Aorta (tissue), 5 donors: Measurements from ENCODE around the gene RIPPLY1. TPM values are rescaled to one million over a fixed set of nuclear protein-coding genes. Genes with fewer than 3 reads are reported as not detected.
"Not testable (repeated sequence)": the region's sequence is repeated elsewhere in the genome, so short reads cannot be mapped to it uniquely, and the experiment has no call there.

Experiments
- ATAC-seq: fragments of 200-7000 bp; cut with Tn5 transposase; one replicate; pipeline ENCODE4 v1.9.1; 2022; ENCODE audit warnings: moderate library complexity; ENCODE audit not compliant: low FRiP score
- DNase-seq, 2 donors: peaks; one replicate each; pipeline ENCODE4 v3.0.0-alpha.2; 2020
- H3K27ac ChIP-seq, 2 donors: one replicate each; pipeline ENCODE4 v1.5.1; 2013; ENCODE audit warnings: low read length in 2 of 2, mild to moderate bottlenecking in 2 of 2, moderate library complexity in 2 of 2, control low read depth in 1 of 2, inconsistent platforms in 1 of 2, low read depth in 1 of 2
- H3K27me3 ChIP-seq, 2 donors: one replicate each; pipeline ENCODE4 v1.6.1; 2013; ENCODE audit warnings: control low read depth in 1 of 2, low read length in 1 of 2, mild to moderate bottlenecking in 1 of 2, moderate library complexity in 1 of 2; ENCODE audit not compliant: insufficient read depth in 2 of 2, control insufficient read depth in 1 of 2
- H3K36me3 ChIP-seq, 2 donors: one replicate each; pipeline ENCODE4 v1.6.1; 2013; ENCODE audit warnings: control low read depth in 1 of 2, low read length in 1 of 2, mild to moderate bottlenecking in 1 of 2; ENCODE audit not compliant: insufficient read depth in 2 of 2, control insufficient read depth in 1 of 2
- H3K4me1 ChIP-seq, 2 donors: one replicate each; pipeline ENCODE4 v1.6.1; 2013; ENCODE audit warnings: low read length in 2 of 2, control low read depth in 1 of 2, mild to moderate bottlenecking in 1 of 2, moderate library complexity in 1 of 2; ENCODE audit not compliant: insufficient read depth in 2 of 2, control insufficient read depth in 1 of 2
- H3K4me3 ChIP-seq, 2 donors: one replicate each; pipeline ENCODE4 v1.5.1; 2013; ENCODE audit warnings: low read length in 2 of 2, control low read depth in 1 of 2, mild to moderate bottlenecking in 1 of 2
- H3K9me3 ChIP-seq: one replicate; pipeline ENCODE4 v1.6.1; 2013; ENCODE audit warnings: mild to moderate bottlenecking, low read length; ENCODE audit not compliant: control insufficient read depth
- WGBS, 2 donors: extraction: QIAGEN DNeasy Blood & Tissue Kit; methylation state at CpG; one replicate each; pipeline ENCODE4 v1.1.7; 2013; 5-methylcytosine and 5-hydroxymethylcytosine counted together
- intact Hi-C, 2 donors: fragments of 100-400 bp; cut with DNase I; formaldehyde crosslinking; loops; one replicate each; pipeline versions ENCODE4 v1.14.2 to v1.15.0; 2022
- polyA plus RNA-seq, 2 donors: library from polyadenylated mRNA; stranded (reverse); fragments of 200-250 nt; gene quantifications; one replicate each; pipeline ENCODE4 v1.2.3, GENCODE V29; 2013
- total RNA-seq, 2 donors: library from RNA; stranded (reverse); fragmentation: NEBNext Ultra II Directional; extraction: Animal tissue kit (Norgen Biotek cat#: 25700); gene quantifications; one replicate each; pipeline ENCODE4 v1.2.1, GENCODE V29; 2021
- donor health status: healthy with polysubstance abuse.
- donor health status: Bipolar disorder and iron deficiency.
- donor health status: DM: no; HTN: no; CAD: no.
- donor health status: DM: no; HTN: no; CAD: no.
- donor health status: DM: yes; HTN: yes; CAD: no.

RIPPLY1 gene
- total and polyA plus RNA-seq, 4 donors: not detected

- Histone ChIP-seq H3K36me3 (no peaks in the 10 kb centered on the region), H3K27ac (no peak overlapping the region), H3K4me1 (no peaks in the 10 kb centered on the region), H3K9me3 (no peaks in the 10 kb centered on the region), H3K27me3 (no peaks in the 10 kb centered on the region), H3K4me3 (no peak overlapping the region)
- DNase-seq (no peak), ATAC-seq (no peak)
- intact Hi-C loops: loop anchor here (5.0 to 10.0 kb wide), 2 partner anchors 60 to 1173 kb away; no protein-coding TSS in a partner anchor
- 53 to 60% methylated on average over 7 of the region's 7 CpGs for WGBS, 2 donors
These were observed 11.2 kb downstream of the RIPPLY1 start for GRCh38 chrX:106891762-106892460.

- no peak overlapping the region for H3K4me3 ChIP-seq
- no peaks in the 10 kb centered on the region for H3K9me3 ChIP-seq
- H3K36me3 ChIP-seq: no peaks in the 10 kb centered on the region
- 63 to 82% methylated on average over 1 of the region's 1 CpG for WGBS, 2 donors
- H3K4me1 ChIP-seq: no peaks in the 10 kb centered on the region
- intact Hi-C loops: no loop called here
- no peaks in the 10 kb centered on the region for H3K27me3 ChIP-seq
- ATAC-seq (no peak), DNase-seq (no peak)
- H3K27ac ChIP-seq: no peak overlapping the region
These were observed 13.7 kb downstream of the RIPPLY1 start for GRCh38 chrX:106889468-106889867.

GRCh38 chrX:106875151-106875550 is 28.0 kb downstream of the RIPPLY1 start:
- WGBS, 2 donors: 78 to 98% methylated on average over 1 of the region's 1 CpG
- Histone ChIP-seq H3K27me3 (peaks cover 0 to 4% of the 10 kb centered on the region in 2 donors), H3K4me3 (no peak overlapping the region), H3K9me3 (no peaks in the 10 kb centered on the region), H3K36me3 (no peaks in the 10 kb centered on the region), H3K4me1 (no peaks in the 10 kb centered on the region), H3K27ac (no peak overlapping the region)
- intact Hi-C loops: no loop called here
- ATAC-seq: no peak
- DNase-seq: no peak

- ATAC-seq (no peak), DNase-seq (no peak)
- intact Hi-C loops: no loop called here
- no peak overlapping the region for H3K27ac ChIP-seq
- WGBS, 2 donors: 54 to 67% methylated on average over 2 of the region's 2 CpGs
- H3K36me3 ChIP-seq: no peaks in the 10 kb centered on the region
- no peaks in the 10 kb centered on the region for H3K27me3 ChIP-seq
- H3K4me1 ChIP-seq: no peaks in the 10 kb centered on the region
- H3K9me3 ChIP-seq: no peaks in the 10 kb centered on the region
- H3K4me3 ChIP-seq: no peak overlapping the region
These were observed 29.1 kb downstream of the RIPPLY1 start for GRCh38 chrX:106874075-106874474.

DNA sequence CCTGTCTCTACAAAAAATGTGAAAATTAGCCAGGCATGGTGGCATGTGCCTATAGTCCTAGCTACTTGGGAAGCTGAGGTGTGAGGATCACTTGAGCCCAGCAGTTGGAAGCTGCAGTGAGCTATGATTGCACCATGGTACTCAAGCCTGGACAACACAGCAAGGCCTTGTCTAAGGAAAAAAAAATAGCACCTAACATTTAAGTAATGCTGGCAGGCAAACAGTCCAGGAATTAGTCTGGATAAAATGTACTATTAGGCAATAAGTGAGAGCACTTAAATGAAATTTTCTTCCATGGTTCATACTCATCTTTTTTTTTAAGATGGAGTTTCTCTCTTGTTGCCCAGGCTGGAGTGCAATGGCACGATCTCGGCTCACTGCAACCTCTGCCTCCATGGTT is 30.3 kb downstream of the RIPPLY1 start:
- WGBS, 2 donors: 92 to 97% methylated on average over 2 of the region's 2 CpGs
- intact Hi-C loops, ATAC-seq: not testable (repeated sequence)

DNA sequence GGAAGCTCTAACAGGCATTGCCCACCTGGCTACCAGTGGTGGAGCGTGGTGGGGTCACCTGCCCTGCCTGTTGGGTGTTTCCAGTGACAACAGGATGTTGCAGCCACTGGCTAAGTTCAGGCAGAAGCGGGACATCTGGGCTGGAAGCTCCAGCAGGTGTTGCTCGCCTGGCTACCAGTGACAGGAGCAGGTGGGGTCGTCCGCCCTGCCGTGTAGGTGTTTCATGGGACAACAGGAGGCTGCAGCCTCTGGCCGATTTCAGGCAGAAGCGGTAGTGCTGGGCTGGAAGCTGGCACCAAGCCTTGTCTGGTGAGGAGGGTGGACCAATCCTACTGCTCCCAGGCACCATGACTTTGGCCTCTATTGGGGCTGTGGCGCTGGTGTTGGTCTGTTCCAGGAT is 39.4 kb downstream of the RIPPLY1 start:
- DNase-seq: no peak
- Histone ChIP-seq H3K9me3 (no peaks in the 10 kb centered on the region), H3K36me3 (no peaks in the 10 kb centered on the region), H3K4me1 (no peaks in the 10 kb centered on the region), H3K27me3 (no peaks in the 10 kb centered on the region), H3K4me3 (no peak overlapping the region), H3K27ac (no peak overlapping the region)
- no peak for ATAC-seq
- WGBS, 2 donors: 77 to 96% methylated on average over 9 of the region's 9 CpGs
- intact Hi-C loops: no loop called here

More for the DNA sequence above, 30.3 kb downstream of the RIPPLY1 start:
- not testable (repeated sequence) for H3K36me3 ChIP-seq, H3K27me3 ChIP-seq, H3K4me3 ChIP-seq, H3K9me3 ChIP-seq, H3K27ac ChIP-seq, H3K4me1 ChIP-seq, DNase-seq

- DNase-seq (no peak), ATAC-seq (no peak)
- no peak overlapping the region for H3K4me3 ChIP-seq
- no peaks in the 10 kb centered on the region for H3K36me3 ChIP-seq
- no peaks in the 10 kb centered on the region for H3K9me3 ChIP-seq
- whole genome bisulfite sequencing, 2 donors: 44 to 75% methylated on average over 13 of the region's 13 CpGs
- intact Hi-C loops: no loop called here
- no peaks in the 10 kb centered on the region for H3K4me1 ChIP-seq
- no peak overlapping the region for H3K27ac ChIP-seq
- H3K27me3 ChIP-seq: no peaks in the 10 kb centered on the region
These were observed 40.0 kb downstream of the RIPPLY1 start for GRCh38 chrX:106862972-106863688.
